GM21576 (cell line): ENCODE data around the gene FAM131A.

Experiments
- ATAC-seq: cut with Tn5 transposase; IDR thresholded peaks from one replicate; pipeline ENCODE4 v1.9.1; 2021; ENCODE audit warnings: mild to moderate bottlenecking, moderate library complexity; ENCODE audit not compliant: unreplicated experiment

FAM131A gene

GRCh38 chr3:184315871-184316661 is 21.3 kb upstream of the FAM131A start:
- ATAC-seq = no peak

- no peak for ATAC-seq
Measured at GRCh38 chr3:184316792-184317191, 20.6 kb upstream of the FAM131A start.

DNA sequence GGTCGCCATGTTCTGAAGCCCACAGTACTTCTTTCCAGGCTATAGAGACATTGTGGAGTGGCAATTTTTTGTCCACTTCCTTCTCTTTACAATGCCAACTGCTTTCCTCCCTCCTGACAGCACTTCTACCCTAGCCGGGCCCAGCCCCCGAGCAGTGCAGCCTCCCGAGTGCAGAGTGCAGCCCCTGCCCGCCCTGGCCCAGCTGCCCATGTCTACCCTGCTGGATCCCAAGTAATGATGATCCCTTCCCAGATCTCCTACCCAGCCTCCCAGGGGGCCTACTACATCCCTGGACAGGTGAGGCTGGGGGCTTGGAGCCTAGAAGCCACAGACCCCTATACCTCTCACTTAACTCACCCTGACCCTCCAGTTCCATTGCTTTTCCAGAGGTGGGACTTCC is 20.2 kb upstream of the FAM131A start:
- ATAC-seq = no peak

- no peak for ATAC-seq
Measured at GRCh38 chr3:184320104-184320445, 17.3 kb upstream of the FAM131A start.

DNA sequence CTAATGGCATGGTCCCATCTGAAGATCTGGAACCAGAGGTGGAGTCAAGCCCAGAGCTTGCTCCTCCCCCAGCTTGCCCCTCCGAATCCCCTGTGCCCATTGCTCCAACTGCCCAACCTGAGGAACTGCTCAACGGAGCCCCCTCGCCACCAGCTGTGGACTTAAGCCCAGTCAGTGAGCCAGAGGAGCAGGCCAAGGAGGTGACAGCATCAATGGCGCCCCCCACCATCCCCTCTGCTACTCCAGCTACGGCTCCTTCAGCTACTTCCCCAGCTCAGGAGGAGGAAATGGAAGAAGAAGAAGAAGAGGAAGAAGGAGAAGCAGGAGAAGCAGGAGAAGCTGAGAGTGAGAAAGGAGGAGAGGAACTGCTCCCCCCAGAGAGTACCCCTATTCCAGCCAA is 15.7 kb upstream of the FAM131A start:
- ATAC-seq = no peak

DNA sequence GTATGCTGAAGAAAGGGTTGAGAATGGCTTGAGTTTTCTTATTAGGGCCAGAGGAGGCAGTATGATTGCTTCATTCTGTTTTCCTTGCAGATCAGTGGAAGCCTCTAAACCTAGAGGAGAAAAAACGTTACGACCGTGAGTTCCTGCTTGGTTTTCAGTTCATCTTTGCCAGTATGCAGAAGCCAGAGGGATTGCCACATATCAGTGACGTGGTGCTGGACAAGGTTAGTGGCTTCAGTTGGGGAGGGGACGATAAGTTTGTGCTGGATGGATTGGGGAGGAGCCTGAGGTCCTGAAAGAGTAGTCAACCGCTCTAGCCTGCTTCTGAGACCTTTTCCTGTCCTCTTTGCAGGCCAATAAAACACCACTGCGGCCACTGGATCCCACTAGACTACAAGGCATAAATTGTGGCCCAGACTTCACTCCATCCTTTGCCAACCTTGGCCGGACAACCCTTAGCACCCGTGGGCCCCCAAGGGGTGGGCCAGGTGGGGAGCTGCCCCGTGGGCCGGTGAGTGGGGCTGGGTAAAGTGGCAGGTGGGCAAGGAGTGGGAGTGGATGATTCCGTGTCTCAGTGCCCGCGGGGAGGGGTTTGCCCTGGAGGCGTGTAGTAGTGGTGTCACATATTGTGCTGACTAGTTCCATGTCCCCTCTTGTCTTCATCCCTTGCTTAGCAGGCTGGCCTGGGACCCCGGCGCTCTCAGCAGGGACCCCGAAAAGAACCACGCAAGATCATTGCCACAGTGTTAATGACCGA is 14.5 kb upstream of the FAM131A start:
- no peak for ATAC-seq

GRCh38 chr3:184323696-184324095 is 13.7 kb upstream of the FAM131A start:
- ATAC-seq = no peak

DNA sequence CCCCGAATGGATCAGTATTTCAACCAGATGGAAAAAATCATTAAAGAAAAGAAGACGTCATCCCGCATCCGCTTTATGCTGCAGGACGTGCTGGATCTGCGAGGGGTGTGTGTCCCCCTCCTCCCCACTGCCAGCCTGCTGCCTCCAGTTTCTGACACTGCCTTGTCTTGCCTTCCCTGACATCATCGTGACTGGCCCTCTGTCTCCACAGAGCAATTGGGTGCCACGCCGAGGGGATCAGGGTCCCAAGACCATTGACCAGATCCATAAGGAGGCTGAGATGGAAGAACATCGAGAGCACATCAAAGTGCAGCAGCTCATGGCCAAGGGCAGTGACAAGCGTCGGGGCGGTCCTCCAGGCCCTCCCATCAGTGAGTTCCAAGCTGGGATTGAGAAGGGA is 12.1 kb upstream of the FAM131A start:
- ATAC-seq = no peak

GRCh38 chr3:184325715-184326369 is 11.6 kb upstream of the FAM131A start:
- ATAC-seq = no peak

GRCh38 chr3:184327171-184327570 is 10.2 kb upstream of the FAM131A start:
- no peak for ATAC-seq

DNA sequence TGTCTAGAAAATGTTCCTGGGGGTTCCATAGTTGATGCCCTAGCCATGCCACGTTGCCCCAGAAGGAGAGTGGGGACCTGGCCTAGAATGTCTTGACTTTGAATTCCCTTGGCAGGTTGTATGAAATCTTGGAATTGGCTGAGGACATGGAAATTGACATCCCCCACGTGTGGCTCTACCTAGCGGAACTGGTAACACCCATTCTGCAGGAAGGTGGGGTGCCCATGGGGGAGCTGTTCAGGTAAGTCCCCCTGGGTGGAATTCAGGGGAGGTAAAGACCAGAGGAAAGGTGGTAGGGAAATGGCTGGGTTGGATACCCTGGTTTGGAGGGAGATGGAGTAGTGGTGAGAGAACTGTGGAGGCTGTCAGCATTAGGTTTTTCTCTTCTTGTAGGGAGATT is 8.9 kb upstream of the FAM131A start:
- no peak for ATAC-seq

DNA sequence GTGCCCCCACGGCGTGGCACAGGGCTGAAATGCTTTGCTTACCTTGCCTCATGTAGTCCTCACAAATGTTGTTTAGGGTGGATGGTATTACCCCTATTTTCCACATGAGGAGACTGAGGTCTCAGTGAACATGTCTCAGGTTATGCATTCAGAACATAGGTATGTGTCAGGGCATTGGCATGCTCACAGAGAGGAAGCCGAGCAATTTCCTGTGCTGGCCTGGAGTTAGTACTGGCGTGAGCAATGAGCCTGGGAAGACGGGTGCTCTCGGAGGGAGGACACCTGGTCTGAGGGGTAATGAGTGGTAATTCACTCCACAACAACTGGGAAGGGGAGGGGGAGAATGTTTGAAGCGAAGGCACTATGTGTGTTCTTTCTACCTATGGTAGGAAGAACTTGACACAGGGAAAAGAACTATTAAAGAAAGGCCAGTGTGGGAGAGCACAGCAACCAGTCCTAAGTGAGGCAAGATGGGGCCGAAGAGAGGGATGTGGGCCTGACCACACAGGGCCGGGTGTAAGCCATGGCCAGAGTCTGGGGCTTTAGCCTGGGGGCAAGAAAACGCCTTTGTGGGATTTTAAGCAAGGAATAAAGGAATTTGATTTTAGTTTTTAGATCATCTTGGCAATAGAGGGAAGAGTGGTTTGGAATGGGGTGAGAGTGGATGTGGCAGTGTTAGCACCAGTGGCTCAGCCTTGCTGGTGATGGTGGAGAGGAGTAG is 4.9 kb upstream of the FAM131A start:
- ATAC-seq = no peak

DNA sequence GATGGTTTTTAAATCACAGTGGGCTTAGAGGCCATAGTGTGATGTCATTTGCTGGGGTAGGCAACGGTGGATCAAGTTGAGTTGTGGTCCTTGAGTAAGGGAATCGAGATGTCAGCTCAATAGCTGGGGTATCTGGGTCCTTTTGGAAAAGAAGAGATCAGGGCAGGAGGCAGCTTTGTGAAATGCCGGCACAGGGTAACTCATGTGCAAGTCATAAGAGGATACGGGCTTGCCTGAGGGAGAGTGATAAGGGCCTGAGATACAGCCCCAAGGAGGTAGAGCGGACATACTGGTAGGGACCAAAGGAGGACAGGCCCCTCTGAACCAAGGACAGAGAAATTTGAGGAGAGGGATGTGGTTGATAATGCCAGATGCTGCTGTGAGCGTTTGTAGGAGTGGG is 4.2 kb upstream of the FAM131A start:
- ATAC-seq = no peak

GRCh38 chr3:184333700-184334099 is 3.7 kb upstream of the FAM131A start:
- no peak for ATAC-seq

DNA sequence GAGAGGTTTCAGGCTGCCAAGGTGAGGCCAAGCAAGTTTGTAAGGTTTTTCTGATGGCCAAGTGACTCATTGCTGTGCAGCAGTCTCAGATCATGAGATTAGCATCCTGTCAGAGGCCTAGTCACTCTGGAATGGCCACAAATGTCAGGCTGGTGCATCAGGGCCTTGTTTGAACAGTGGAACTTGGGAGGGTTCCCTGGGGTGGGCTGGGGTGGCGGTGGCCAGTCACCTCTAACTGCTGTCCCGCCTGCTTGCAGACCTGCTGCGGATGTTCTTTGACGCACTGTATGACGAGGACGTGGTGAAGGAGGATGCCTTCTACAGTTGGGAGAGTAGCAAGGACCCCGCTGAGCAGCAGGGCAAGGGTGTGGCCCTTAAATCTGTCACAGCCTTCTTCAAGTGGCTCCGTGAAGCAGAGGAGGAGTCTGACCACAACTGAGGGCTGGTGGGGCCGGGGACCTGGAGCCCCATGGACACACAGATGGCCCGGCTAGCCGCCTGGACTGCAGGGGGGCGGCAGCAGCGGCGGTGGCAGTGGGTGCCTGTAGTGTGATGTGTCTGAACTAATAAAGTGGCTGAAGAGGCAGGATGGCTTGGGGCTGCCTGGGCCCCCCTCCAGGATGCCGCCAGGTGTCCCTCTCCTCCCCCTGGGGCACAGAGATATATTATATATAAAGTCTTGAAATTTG is 2.8 kb upstream of the FAM131A start:
- no peak for ATAC-seq

DNA sequence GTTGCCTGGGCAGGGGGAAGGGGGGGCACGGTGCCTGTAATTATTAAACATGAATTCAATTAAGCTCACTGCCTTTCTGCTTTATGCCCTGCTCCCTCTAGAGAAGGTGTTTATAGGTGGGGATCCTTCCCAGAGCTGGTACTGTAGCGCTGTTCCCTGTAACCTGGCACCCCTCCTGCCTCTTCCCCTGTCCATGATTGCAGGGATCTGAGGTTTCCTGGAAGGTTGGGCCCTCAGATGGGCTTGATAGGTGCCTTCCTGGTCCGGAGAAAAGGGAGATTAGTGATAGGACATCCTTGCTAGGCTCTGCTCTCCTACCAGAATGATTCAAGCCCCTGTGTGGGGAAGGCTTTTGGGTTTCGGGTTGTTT is 2.1 kb upstream of the FAM131A start:
- peak; percentile 4 for ATAC-seq

DNA sequence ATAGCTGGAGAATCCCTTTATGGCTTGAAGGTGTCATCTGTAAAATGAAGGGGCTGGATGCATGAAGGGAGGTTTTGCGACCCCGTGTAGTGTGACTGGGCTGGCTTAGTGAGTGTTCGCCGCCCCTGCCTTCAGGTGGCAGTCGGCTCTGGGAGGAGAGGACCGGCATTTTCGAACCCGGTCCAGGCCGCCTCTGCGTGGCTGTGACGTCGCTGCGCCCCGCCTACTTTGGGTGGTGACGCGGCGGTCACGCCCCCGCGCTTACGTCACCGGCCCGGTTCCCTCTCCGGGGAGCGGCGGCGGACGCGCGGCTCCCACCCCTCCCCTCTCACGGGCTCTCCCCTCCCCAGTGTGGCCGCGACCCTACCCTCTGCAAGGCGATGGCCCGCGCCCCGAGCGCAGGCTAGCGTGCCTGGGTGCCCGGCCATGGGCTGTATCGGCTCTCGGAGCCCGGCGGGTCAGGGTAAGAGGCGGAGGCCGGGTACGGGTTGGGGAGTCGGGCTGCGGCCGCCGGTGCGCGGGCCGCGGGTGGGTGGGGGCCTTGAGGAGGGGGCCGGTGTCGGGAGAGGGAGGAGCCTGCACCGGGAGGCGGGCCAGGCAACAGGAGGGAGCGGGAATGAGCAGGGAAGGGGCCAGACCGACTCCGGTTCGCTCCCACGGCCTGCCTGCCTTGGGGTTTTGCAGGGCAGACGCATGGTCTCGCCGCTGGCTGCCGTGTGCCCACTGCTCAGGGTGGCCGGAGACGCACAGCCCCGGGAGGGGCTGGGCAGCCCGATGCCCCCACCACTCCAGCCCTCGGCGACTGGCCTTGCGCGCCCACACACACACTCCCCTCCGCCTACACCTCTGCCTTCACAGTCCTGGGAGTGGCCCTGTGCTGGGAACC is 1.5 kb upstream of the FAM131A start:
- peak; percentile 73 for ATAC-seq

GRCh38 chr3:184336547-184337398 is 627 bp upstream of the FAM131A start:
- no peak for ATAC-seq

DNA sequence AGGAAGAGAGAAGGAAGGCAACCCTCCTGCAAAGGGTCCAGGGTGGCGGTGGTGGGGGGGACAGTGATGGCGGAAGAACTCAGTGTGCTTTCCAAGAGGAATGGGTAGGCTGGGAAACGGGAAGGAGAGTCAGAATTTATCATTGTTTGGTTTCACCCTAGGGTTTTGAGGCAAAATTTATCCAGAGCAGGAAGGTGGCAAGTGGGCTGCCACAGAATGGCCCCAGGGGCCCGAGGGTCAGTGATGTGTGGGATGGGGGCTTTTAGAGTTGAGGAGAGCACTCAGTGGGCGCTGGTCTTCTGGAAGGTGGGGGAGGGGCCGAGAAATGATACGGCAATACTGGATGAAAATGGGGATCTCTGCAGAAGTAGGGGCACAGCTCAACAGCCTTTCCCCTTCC is 581 bp downstream of the FAM131A start:
- no peak for ATAC-seq
